ENCODE results near the gene BNIP5.

GRCh38 chr6:36326356-36326995 lies 10.2 kb downstream of the BNIP5 start:
- TF ChIP-seq, protein P1, sequence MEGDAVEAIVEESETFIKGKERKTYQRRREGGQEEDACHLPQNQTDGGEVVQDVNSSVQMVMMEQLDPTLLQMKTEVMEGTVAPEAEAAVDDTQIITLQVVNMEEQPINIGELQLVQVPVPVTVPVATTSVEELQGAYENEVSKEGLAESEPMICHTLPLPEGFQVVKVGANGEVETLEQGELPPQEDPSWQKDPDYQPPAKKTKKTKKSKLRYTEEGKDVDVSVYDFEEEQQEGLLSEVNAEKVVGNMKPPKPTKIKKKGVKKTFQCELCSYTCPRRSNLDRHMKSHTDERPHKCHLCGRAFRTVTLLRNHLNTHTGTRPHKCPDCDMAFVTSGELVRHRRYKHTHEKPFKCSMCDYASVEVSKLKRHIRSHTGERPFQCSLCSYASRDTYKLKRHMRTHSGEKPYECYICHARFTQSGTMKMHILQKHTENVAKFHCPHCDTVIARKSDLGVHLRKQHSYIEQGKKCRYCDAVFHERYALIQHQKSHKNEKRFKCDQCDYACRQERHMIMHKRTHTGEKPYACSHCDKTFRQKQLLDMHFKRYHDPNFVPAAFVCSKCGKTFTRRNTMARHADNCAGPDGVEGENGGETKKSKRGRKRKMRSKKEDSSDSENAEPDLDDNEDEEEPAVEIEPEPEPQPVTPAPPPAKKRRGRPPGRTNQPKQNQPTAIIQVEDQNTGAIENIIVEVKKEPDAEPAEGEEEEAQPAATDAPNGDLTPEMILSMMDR (conservative IDR thresholded peaks at IDR 0.05), result no peak
- TF ChIP-seq EZH2 (IDR thresholded peaks at IDR 0.05; ENCODE audit: low read depth), result no peak

All from PC-9 (cell line).